ENCODE data around the gene OR4D11.

- TF ChIP-seq CTCF (IDR thresholded peaks at IDR 0.05 in 2 of 3, conservative IDR thresholded peaks at IDR 0.05 in 1 of 3; ENCODE audit: borderline replicate concordance in 1 of 3, insufficient read depth in 1 of 3, low read depth in 2 of 3, low read length in 2 of 3): no peak
- no peak for TF ChIP-seq ELF1 (IDR thresholded peaks at IDR 0.05; ENCODE audit: borderline replicate concordance, low read depth)
- no peak for TF ChIP-seq POLR2A (IDR thresholded peaks at IDR 0.05; ENCODE audit: borderline replicate concordance, extremely low read depth, insufficient read depth, insufficient read length)
- no peak for TF ChIP-seq CEBPB (IDR thresholded peaks at IDR 0.05; ENCODE audit: low read depth)
- TF ChIP-seq EZH2 (IDR thresholded peaks at IDR 0.05): no peak
- no peak for TF ChIP-seq ZNF274 (IDR thresholded peaks at IDR 0.05; ENCODE audit: low read depth, low read length)
- no peak for TF ChIP-seq POLR2AphosphoS5 (IDR thresholded peaks at IDR 0.05; ENCODE audit: low read depth, low read length)
- TF ChIP-seq SIN3A (IDR thresholded peaks at IDR 0.05; ENCODE audit: low read depth): no peak
- TF ChIP-seq EZH2phosphoT487 (IDR thresholded peaks at IDR 0.05; ENCODE audit: borderline replicate concordance): no peak
- TF ChIP-seq FOSL1 (IDR thresholded peaks at IDR 0.05; ENCODE audit: low read depth): no peak
- no peak for TF ChIP-seq TCF7L2 (IDR thresholded peaks at IDR 0.05; ENCODE audit: borderline replicate concordance, extremely low read depth, insufficient read depth, insufficient read length)
- no peak for TF ChIP-seq RAD21 (IDR thresholded peaks at IDR 0.05; ENCODE audit: low read depth)
- TF ChIP-seq REST (IDR thresholded peaks at IDR 0.05; ENCODE audit: low read depth): no peak
These were observed 30.4 kb upstream of the OR4D11 start, which contains the start of gene OR4D10 for GRCh38 chr11:59473015-59473414.
